ENCODE results near the gene CREB5.

GRCh38 chr7:28581351-28581750, 169.0 kb downstream of the CREB5 start:
- TF ChIP-seq CTCF (IDR thresholded peaks at IDR 0.05; ENCODE audit: borderline replicate concordance, extremely low read depth, low read length, poor library complexity, severe bottlenecking), result no peak
- no peak for TF ChIP-seq EZH2 (IDR thresholded peaks at IDR 0.05; ENCODE audit: borderline replicate concordance, low read depth, low read length, severe bottlenecking)

Measured in DND-41 (cell line).